ENCODE data around the gene TATDN2. TPM values are rescaled to one million over a fixed set of nuclear protein-coding genes. Genes with fewer than 3 reads are reported as not detected.
A peak's percentile ranks its signal among the peaks of the same experiment; 100 is the strongest.

TATDN2 gene
- total RNA-seq, 1 donor from 2014 or later, result 31.8 TPM

GRCh38 chr3:10330319-10330718 lies 82.1 kb downstream of the TATDN2 start:
- no peak overlapping the region for H3K4me3 Mint-ChIP-seq (ENCODE audit: unreplicated experiment)
- DNase-seq (ENCODE audit: low spot score), result peak; percentile 86

More at GRCh38 chr3:10330319-10330718, 82.1 kb downstream of the TATDN2 start:
- peaks cover 68% of the 10 kb centered on the region for H3K27me3 Mint-ChIP-seq (ENCODE audit: low read depth)
- no peaks in the 10 kb centered on the region for H3K9me3 Mint-ChIP-seq (ENCODE audit: low read depth)
- H3K36me3 Mint-ChIP-seq (ENCODE audit: low read depth), result no peaks in the 10 kb centered on the region
- H3K4me1 Mint-ChIP-seq (ENCODE audit: low read depth), result no peaks in the 10 kb centered on the region
- H3K27ac Mint-ChIP-seq (ENCODE audit: unreplicated experiment), result no peak overlapping the region
- TF ChIP-seq CTCF (IDR thresholded peaks at IDR 0.05), result no peak

Small RNA genes lying within 50 kb of the gene (microRNA-seq; reads per million reads assigned to microRNA genes)
- gene MIR378B (ENCODE audit: borderline number of aligned reads), result not detected

Other genes starting within 250 kb of the TATDN2 start
- 3.6 to 8.1 TPM (median 3.6 TPM) in 3 replicates for gene FANCD2, start 222.0 kb upstream of the TATDN2 start, total RNA-seq
- not detected in 3 replicates for gene FANCD2OS, start 140.2 kb upstream of the TATDN2 start, total RNA-seq
- 113 to 122 TPM (median 117 TPM) in 3 replicates for gene BRK1, start 132.8 kb upstream of the TATDN2 start, total RNA-seq
- gene VHL, start 106.7 kb upstream of the TATDN2 start, total RNA-seq, result 31.4 to 39.1 TPM (median 38.5 TPM) in 3 replicates
- gene IRAK2, start 83.5 kb upstream of the TATDN2 start, total RNA-seq, result 0.63 to 1.6 TPM (median 1.6 TPM) in 3 replicates
- gene GHRL, start 44.5 kb downstream of the TATDN2 start, total RNA-seq, result not detected in 3 replicates
- gene SEC13, start 72.7 kb downstream of the TATDN2 start, total RNA-seq, result 197 to 243 TPM (median 198 TPM) in 3 replicates

Data from chondrocyte (in vitro differentiated cells).